ENCODE data around the gene ATP13A5.

Gene ATP13A5, protein sequence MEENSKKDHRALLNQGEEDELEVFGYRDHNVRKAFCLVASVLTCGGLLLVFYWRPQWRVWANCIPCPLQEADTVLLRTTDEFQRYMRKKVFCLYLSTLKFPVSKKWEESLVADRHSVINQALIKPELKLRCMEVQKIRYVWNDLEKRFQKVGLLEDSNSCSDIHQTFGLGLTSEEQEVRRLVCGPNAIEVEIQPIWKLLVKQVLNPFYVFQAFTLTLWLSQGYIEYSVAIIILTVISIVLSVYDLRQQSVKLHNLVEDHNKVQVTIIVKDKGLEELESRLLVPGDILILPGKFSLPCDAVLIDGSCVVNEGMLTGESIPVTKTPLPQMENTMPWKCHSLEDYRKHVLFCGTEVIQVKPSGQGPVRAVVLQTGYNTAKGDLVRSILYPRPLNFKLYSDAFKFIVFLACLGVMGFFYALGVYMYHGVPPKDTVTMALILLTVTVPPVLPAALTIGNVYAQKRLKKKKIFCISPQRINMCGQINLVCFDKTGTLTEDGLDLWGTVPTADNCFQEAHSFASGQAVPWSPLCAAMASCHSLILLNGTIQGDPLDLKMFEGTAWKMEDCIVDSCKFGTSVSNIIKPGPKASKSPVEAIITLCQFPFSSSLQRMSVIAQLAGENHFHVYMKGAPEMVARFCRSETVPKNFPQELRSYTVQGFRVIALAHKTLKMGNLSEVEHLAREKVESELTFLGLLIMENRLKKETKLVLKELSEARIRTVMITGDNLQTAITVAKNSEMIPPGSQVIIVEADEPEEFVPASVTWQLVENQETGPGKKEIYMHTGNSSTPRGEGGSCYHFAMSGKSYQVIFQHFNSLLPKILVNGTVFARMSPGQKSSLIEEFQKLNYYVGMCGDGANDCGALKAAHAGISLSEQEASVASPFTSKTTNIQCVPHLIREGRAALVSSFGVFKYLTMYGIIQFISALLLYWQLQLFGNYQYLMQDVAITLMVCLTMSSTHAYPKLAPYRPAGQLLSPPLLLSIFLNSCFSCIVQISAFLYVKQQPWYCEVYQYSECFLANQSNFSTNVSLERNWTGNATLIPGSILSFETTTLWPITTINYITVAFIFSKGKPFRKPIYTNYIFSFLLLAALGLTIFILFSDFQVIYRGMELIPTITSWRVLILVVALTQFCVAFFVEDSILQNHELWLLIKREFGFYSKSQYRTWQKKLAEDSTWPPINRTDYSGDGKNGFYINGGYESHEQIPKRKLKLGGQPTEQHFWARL
- long read RNA-seq, donor 1: 0 reads
- long read RNA-seq, donor 2: 0 reads
- long read RNA-seq, donor 3: 0 reads
- long read RNA-seq, donor 4: 0 reads
- long read RNA-seq, donor 5: 0 reads
- long read RNA-seq, donor 6: 0 reads
- long read RNA-seq, donor 7: 0 reads
- long read RNA-seq, donor 8: 0 reads

DNA sequence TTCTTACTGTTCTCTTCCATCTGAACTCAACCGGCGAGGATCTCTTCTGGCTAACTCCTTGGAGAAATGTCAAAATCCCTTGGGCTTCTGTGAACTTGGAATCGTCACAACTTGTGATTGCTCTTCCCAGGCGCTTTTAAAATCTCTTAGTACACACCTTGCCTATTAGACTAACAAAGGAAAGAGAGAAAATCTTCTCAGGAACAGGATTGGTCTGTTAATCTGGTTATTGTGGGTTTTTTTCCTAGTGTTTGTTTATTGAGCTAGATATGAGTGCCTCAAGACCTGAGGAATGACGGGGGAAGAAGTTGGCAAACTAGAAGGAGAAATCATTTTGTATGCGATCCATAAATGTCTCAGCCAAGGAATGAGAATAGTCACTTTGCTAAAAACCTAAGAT lies at the start of gene ATP13A5:
ATP13A5 (minus strand) TSS at position 48 of the 400 bp plus-strand sequence; CDS start at position 20, 28 bp downstream.
- no peak for DNase-seq

DNA sequence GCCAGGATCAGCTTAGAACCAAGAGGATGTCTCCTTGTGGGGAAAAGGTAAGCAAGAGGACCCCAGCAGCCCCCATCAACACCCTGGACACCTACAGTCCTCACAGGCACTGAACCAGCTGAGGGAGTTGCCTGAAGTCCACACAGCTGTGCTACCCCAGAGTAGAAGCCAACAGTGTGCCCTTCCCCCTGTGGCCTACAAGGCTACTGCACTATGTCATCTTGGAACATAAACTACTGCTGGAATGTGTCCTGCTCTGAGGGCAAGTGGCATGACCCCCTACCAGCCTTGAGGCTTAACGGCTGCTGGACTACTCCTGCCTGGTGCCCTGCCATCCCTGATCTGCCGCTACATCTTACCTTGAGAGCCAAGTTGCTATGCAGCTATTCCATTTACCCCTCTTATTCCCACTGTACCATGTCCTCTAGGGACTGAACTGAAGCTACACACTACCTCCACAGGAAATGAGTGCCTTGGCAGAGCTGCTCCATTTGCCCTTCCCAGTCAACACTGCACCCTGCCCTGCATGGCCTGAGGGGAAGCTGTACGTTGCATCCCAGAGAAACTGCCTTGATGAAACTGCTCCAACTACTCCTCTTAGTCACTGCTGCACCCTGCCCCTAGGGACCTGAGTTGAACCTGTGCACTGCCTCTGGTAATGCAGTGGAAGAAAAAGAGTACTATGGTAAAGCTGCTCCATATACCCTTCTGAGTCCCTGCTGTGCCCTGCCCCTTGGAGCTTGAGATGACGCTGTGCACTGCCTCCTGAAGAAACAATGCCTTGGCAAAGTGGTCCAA lies 40.2 kb upstream of the ATP13A5 start:
- no peak for DNase-seq

DNA sequence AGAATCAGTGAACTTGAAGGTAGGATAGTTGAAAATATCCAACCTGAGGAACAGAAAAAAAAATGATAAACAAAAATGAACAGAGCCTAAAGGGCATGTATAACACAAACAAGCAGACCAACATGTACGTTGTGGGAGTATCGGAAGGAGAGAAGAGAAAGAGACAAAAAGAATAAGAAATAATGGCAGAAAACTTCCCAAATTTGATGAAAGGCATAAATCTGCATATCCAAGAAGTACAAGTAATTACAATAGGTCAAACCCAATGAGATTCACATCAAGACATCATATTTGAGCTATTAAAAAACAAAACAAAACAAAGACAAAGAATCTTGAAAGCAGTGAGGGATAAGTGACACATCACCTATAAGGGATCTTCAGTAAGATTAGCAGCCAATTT lies 38.1 kb upstream of the ATP13A5 start:
- no peak for DNase-seq

DNA sequence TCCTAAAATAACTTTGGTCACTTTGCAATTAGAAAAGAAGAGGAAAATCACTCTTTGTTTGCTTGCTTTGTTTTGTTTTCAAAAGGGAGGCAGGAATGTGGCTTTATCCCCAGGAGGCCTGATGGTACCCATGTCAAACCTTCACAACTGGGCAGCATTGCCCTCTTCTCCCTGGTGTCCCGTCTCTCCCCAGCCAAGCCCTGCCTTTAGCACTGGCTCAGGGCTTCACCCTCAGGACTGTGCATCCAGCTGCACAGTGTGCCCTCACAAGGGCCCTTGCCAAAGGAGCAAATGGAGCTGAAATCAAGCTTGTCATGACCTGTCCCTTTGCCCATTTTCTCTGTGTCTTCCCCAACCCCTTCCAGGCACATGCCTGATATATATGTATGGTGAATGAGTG lies 29.1 kb upstream of the ATP13A5 start:
- no peak for DNase-seq

DNA sequence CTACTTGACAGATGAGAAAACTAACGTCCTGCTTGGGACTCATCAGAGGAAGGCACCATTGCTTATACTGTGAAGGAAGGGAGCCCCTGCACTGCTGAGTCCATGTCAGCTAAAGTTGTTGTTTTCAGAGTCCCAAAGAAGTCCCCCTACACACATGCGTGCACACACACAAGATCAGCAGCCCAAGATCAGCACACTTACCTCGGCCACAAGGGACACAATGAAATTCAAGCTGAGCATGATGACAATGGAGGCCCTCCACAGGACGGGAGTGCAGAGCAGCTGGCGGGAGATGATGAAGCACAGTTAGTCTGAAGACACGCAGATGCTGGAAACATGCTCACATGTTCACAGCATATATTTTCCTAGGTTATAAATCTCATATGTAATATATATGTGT lies 28.6 kb upstream of the ATP13A5 start:
- DNase-seq: no peak

DNA sequence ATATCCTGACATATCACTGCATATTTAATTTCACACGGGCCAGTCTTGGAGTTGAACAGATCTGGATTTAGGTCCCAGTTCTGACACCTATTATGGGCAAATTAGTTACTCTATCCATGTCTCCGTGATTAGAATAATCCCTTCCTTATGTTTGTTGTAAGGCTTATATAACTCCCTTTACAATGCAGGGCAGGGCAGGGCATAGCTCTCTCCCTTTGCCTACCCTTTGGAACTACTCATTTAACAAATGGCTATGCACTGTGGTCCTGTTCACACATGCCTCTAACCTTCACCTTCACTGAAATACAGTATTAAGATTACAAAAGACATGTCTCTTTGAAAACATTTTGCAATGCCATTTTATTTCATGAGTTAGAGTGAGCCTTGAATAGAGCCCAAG lies 24.8 kb upstream of the ATP13A5 start:
- DNase-seq: no peak

DNA sequence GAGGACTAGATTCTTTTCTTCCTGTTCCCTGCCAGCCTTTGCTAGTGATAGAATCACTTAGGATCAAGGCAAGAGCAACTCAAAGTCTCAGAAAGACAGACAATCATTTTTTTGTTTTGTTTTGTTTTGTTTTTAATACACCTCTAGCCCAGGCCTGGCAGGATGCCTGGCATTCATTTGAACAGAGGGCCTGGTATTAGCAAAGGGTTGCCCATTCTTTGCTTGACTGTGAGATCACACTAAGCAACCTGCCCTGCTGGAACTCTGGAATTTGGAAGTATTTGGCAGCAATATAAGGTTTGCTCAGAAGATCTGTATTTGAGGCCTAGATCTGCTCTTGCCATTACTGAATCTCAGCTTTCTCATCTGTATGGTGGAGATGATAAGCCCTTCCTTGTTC lies 21.8 kb upstream of the ATP13A5 start:
- no peak for DNase-seq

DNA sequence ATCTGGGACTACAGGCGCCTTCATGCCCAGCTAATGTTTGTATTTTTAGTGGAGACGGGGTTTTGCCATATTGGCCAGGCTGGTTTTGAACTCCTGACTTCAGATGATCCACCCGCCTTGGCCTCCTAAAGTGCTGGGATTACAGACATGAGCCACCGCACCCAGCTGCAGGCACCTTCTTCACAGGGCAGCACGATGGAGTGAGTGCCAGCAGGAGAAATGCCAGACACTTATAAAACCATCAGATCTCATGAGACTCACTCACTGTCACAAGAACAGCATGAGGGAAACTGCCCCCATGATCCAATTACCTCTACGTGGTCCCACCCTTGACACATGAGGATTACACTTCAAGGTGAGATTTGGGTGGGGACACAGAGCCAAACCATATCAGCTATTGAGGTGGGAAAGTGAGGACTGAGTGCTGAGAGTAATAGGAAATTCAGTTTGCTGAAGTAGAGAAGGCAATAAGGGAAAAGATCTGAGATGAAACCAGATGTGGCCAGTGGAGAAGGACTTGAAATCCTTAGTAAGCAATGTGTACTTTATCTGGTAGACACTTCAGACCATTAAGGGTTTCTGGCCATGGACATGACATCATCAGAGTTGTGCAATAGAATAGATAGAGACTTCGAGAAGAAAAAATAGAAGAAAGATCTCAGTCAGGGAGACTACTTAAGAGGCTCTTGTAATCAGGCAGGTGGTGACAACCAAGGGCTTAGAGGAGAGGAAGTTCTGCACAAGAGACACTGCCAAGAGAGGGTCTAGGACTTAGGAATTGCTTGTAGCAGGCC lies 18.1 kb upstream of the ATP13A5 start:
- DNase-seq: no peak

DNA sequence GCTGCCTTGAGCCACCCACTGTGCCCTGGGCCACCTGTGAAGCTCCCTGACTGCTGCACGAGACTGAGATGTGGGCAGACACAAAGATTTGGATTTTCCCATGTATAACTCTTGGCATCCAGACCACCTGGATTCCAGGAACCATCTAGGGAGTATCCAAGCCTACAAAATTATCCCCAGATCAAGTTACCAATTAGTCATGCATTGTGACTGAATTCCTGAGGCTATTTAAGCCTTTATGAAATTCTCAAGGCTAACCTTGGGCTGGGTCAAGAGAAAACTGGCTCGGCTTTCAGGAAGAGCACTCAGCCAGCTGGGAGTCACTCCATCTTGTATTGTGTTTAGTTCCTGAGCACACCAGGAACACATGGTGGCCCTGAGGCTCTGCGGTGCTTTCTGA lies 13.3 kb upstream of the ATP13A5 start:
- DNase-seq: peak; percentile 12

DNA sequence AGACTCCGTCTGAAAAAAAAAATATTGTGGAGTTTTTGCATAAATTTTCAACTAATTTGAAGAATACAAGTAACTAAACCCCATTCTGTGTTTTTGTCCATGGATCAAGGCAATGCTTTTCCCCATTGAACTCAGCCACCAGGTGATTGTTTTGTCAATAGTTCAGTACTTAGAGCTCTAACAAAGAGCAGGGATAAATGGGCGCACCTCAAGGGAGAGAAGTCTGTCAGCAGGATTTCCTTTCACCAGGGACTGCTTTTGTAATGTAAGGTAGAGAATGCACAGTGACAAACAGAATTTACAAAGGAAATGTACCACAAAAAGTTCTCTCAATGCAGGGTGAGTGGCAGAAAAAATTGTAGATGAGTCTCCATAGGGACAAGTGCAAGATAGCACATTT lies 10.8 kb upstream of the ATP13A5 start:
- DNase-seq: no peak

DNA sequence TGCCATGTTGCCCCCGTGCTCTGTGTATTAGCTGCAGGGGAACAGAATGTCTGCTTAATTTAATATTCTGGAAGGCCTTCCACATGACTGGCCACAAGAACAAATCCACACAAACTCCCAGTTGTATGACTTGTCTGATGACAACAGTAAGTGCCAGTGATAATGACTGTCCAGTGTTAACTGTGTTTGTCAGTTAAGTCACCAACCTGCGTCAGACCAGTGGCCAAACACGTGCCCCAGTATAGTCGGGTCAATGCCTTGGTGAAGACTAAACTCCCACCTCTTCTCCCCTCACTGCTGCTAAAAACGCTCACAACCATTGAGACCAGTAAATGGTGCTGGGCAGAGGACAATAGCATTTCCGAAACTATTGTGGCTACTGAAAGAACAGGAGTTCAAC lies 9.8 kb upstream of the ATP13A5 start:
- DNase-seq: no peak

DNA sequence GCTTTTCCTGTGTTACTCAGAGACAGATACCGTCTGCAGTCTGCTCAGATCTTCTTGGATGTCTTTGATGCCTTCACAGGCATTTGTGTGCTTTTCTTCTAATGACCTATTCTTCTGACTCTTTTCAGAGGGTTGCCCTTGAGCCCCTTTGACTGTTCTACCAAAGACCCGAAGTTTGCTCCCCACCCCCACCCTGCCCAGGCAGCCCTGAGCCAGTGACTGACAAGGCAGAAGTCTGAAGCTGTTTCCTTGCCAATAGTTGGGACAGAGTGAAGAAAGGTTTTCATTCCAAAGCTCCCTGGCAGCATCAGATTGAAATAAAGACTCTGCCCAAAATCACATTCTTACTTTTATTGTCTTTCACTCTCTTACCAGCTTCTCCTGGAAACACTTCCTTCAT lies 9.0 kb upstream of the ATP13A5 start:
- no peak for DNase-seq

DNA sequence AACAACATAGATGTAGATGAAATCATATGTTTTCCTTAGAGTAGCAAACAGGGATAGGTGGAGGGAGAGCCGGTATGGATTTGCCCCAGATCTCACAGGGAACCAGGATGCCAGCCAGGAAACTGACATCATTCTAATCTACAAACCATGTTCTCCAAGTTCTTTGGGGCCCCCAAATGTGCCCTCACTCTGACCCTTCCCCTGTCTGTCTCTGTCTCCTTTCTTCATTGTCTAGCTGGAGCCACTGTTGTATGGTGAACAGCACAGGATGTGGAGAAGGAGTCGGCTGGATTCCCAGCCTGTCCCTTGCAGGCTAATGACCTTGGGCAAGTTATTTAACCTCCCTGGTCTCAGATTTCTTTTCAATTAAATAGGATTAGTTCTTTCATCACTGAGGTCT lies 962 bp downstream of the ATP13A5 start:
- DNase-seq: no peak

DNA sequence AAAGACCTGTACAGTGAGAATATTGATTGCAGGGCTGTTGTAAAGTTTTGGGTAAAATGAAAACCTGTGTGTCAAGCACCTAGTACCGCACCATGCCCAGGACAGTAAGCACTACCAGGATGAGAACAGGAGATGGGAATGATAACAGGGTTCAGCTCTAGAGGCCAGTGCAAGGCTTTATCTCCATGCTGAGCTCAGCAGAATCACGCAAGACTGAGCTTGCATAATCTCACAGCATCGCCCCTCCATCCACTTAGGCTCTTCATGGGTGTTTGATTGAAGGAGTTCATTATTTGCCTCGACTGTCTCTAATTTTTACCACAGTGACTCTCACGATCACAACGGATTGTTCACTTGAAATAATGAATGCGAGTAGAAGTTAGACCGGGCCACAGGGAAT lies 2.9 kb downstream of the ATP13A5 start:
- DNase-seq: no peak

DNA sequence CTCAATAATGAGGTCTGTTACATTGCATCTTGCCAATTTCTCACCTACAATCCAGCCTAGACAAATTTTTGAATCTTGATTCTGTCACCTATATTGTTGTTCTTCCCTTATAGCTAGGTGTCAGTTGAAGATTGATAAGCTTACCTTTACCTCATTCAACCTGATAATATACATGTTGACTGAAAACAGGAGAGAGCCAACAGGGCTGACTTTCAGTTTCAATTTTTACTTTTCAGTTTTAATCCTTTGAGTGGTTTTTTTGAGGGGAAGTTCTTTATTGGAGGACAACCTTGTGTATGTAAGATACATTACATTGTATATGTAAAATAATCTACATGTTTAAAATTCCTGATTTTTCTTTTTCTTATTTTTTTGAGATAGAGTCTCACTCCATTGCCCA lies 5.8 kb downstream of the ATP13A5 start:
- no peak for DNase-seq

DNA sequence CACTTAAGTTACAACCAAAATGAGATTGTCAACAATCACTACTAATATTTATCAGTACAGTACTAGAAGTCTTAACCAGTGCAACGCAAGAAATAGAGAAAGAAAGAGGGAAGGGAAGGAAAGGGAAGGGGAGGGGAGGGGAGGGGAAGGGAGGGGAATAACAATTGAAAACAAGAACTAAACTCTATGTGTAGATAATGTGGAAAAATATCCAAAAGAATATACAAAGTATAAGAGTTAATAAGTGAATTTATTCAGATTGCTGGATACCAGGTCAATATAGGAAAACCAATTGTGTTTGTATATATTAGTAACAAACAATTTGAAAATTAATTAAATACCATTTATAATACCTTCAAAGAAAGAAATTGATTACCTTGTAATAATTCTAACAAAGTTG lies 10.7 kb downstream of the ATP13A5 start:
- DNase-seq: no peak

DNA sequence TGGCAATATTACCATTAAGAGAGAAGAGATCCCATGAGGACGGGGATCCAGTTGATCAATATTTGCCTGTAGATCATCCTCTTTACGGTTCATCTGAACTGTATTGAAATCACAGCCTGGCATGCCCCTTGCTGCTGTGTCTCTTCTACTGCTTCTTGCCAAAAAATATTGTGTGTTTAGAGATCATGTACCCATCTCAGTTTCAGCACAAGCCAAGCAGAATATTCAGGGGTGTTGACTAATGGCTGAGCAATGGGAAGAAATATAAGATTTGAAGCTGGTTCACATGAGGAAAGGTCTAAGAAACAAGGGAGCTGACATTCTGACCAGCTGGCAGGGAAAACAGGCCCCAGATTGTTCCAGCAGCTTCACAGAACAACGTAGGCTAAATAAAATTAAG lies 21.3 kb downstream of the ATP13A5 start:
- no peak for DNase-seq

DNA sequence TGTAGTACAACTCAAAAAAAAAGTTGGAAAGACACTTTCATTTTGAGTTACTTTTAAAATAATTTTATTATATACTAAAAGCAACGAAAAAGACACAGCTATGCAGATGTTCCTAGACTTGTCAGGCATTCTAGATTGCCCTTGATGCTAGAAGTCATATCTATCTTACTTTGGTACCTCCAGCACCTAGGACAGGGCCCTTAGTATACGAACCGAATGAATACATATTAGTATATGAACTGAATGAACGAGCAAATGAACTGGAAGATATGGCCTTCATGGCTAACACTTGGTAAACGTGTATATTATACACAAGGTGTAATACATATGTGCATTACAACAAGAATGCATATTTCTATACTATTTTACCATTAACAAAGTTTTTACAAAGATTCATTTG lies 24.1 kb downstream of the ATP13A5 start:
- no peak for DNase-seq

DNA sequence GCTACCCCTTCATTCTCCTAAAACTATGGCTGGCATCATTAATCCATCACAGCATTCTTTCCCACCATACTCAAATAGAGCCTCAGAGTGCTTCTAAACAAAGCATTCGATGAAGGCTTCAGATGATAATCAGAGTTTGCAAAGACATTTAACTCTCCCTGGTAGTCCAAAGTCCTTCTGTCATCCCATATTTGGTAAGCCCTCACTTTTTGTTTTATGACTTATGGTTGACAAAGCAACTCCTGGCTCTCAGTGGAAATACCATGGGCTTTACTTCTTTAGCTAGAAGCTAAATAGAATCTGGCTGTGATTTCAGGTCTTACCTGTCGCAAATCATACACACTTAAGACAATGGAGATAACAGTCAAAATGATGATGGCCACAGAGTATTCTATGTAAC lies 27.8 kb downstream of the ATP13A5 start:
- DNase-seq: no peak

DNA sequence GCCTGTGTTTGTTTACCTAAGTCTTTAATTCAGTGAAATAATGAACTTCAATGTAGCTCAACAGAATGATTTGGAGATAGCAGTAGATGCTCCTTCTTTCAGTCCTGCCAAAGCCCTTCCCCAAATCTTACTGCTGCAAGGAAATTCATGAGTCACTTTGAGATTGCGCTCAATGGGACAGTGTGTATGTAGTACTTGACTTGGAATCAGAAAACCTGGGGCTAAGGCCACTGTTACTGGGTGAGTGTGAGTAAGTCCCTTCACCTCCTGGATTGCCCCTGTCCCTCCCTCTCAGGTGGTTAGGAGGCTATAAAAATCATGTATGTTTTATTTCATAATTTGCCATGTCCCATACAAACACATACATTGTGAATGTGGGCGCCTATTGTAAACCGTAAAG lies 29.9 kb downstream of the ATP13A5 start:
- no peak for DNase-seq

Data from right kidney (tissue), 9 donors.